Kidney epithelial cell (primary cell): ENCODE data around the gene TIGD1. TPM values are rescaled to one million over a fixed set of nuclear protein-coding genes. Genes with fewer than 3 reads are reported as not detected.
A peak's percentile ranks its signal among the peaks of the same experiment; 100 is the strongest.

Experiments used
- DNase-seq: peaks from one replicate; pipeline ENCODE4 v3.0.0-alpha.2; 2010; ENCODE audit warnings: low read depth
- H3K27me3 ChIP-seq: 2 replicates; pipeline ENCODE4 v1.6.0; 2011; ENCODE audit warnings: low read length; ENCODE audit not compliant: control insufficient read depth, insufficient read depth
- H3K36me3 ChIP-seq: 2 replicates; pipeline ENCODE4 v1.5.1; 2011; ENCODE audit warnings: low read length; ENCODE audit not compliant: control insufficient read depth, insufficient read depth
- H3K4me3 ChIP-seq: 2 replicates; pipeline ENCODE4 v1.5.1; 2011; ENCODE audit warnings: low read depth, mild to moderate bottlenecking, control low read depth, low read length
- total RNA-seq: library from RNA; depleted of rRNA; stranded (reverse); fragments of >200 nt; gene quantifications from 2 replicates; pipeline ENCODE4 v1.2.3, GENCODE V29; 2015
- TF ChIP-seq, protein P1 (sequence below): IDR thresholded peaks from 2 replicates; pipeline ENCODE4 v1.5.1; 2011; ENCODE audit warnings: mild to moderate bottlenecking, moderate library complexity, low read length, control low read depth, inconsistent platforms; ENCODE audit not compliant: insufficient read depth, poor library complexity, severe bottlenecking

TIGD1 gene
- total RNA-seq, 1 donor from 2014 or later, result 2.9 TPM

DNA sequence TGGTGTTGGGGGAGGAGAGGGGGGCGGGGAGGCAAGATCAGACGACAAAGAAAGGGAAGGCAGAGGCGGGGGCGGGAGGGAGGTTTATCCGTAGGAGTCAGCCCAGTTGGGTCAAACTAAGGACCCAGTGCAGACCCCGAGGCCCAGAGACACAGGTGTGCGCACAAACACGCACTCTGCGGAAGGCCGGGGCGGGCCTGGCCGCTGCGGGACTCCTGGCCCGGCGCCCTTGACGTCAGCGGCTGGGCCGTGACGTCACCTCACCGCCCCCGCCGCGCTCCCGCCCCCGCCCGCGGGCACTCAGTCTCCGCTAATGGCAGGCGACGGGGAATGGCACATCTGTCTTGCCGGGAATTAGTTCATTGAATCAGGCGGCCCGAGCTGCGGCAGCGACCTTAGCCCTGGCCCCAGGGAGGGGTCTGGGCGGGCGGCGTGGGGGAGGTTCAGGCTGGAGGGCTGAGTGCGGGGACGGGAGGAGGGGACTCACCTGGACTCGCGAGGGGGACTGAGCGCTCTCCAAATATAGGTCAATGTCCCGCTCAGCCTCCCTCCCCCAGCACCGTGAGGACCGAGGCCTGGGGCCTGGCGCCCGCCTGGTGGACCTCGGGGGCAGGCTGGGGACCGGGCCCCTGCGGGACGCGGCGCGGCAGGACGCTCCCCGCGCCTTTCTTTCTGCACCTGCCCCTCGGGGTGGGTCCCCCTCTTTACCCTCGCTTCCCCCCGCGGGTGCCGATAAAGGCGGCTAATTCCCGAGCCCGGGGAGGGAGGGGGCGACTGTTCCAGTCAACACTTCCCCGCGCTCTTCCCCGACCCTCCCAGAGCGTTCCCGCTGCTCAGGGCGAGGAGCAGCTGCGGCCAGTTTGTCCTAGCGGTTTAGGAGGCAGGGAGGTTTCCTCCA, 47.2 kb downstream of the TIGD1 start:
- no peak for DNase-seq
- Histone ChIP-seq H3K4me3 (peak overlapping the region; percentile 1), H3K27me3 (peaks cover 83% of the 10 kb centered on the region), H3K36me3 (no peaks in the 10 kb centered on the region)
- TF ChIP-seq, protein P1, sequence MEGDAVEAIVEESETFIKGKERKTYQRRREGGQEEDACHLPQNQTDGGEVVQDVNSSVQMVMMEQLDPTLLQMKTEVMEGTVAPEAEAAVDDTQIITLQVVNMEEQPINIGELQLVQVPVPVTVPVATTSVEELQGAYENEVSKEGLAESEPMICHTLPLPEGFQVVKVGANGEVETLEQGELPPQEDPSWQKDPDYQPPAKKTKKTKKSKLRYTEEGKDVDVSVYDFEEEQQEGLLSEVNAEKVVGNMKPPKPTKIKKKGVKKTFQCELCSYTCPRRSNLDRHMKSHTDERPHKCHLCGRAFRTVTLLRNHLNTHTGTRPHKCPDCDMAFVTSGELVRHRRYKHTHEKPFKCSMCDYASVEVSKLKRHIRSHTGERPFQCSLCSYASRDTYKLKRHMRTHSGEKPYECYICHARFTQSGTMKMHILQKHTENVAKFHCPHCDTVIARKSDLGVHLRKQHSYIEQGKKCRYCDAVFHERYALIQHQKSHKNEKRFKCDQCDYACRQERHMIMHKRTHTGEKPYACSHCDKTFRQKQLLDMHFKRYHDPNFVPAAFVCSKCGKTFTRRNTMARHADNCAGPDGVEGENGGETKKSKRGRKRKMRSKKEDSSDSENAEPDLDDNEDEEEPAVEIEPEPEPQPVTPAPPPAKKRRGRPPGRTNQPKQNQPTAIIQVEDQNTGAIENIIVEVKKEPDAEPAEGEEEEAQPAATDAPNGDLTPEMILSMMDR, result no peak

DNA sequence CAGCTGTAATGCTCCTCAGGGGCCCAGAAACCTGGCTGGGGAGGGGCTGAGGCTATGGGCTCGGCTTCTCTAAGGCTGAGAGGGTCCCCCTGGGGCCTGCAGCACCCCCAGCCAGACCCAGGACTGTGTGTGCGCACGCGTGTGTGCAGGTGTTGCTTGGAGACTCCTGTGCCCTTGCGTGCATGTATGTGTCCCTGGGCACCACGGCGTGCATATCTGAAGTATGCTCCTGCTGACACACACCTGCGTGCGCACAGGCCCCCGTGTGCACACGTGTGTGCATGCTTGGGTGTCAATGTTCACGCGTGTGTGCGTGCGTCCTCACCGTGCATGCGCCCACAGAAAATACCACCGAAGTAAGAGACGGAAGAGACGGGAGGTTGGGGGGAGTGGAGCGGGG, 47.8 kb downstream of the TIGD1 start:
- TF ChIP-seq, protein P1, result no peak
- DNase-seq, result no peak
- Histone ChIP-seq H3K36me3 (no peaks in the 10 kb centered on the region), H3K27me3 (peaks cover 87% of the 10 kb centered on the region), H3K4me3 (no peak overlapping the region)

DNA sequence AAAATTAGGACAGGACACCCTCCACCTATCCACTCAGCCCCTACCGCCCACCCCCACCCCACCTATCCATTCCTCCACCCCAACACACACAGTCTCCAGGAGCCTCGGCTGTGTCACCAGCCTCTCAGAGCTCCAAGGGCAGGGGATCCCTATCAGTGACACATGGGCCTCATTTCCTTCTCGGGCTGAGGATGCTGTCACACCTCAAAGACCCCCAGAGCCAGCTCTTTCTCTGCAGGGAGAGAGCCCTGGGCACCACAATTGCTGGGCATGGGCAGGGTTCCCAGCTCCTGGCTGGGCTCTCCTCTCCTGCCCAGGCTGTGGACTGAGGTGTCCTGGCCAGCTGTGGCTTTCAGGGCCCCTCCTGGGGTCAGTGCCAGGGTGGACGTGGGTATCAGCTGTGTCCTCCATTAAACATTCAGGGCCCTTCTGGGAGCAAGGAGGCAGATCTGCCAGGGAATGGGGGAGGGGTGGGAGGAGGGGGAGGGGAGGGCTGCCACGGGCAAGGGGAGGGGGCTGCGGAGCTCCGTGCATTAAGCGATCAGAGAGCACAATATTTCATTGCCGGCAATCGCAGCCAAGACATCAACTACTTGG, 48.5 kb downstream of the TIGD1 start:
- DNase-seq, result no peak
- H3K27me3 ChIP-seq, result peaks cover 85% of the 10 kb centered on the region
- H3K4me3 ChIP-seq, result no peak overlapping the region
- TF ChIP-seq, protein P1, result no peak
- no peaks in the 10 kb centered on the region for H3K36me3 ChIP-seq

DNA sequence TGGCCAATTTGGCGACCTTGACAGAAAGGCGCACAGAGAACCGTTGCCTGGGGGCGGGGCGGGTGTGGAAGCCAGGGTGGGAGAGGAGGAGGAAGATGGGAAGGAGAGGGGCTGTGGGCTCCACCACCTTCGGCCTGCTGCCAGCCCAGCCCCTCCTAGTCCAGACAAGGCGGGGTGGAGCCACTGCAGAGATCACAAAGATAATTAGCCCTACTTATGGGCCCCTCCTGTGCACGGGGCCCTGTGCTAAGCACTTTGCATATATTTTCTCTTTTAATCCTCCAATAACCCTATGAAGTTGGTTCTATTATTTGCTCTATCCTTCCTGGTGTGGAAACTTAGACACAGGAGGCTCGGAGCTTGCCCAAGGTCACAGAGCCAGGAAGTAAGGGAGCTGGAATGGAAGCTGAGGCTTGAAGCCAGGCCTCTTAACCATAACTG, 49.0 kb downstream of the TIGD1 start:
- Histone ChIP-seq H3K4me3 (no peak overlapping the region), H3K27me3 (peaks cover 85% of the 10 kb centered on the region), H3K36me3 (no peaks in the 10 kb centered on the region)
- TF ChIP-seq, protein P1, result no peak
- DNase-seq, result no peak

DNA sequence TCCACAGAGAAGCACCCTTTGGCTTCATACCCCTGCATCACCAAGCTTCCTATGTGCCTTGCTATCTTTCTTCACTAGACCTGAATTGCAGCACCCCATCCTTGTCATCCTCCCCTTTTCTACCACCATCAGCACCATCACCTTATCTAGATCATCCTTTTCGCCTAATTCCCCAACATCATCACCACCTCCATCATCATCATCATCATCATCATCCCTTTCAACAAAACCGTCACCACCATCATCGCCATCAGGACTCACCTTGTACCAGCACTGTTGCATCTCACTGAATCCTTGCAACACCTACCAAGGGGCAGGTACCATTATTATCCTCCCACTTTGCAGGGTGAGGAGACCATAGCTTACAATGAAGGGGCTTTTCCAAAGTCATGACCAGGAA, 51.9 kb downstream of the TIGD1 start:
- H3K27me3 ChIP-seq, result peaks cover 61% of the 10 kb centered on the region
- no peaks in the 10 kb centered on the region for H3K36me3 ChIP-seq
- H3K4me3 ChIP-seq, result no peak overlapping the region
- TF ChIP-seq, protein P1, result no peak
- DNase-seq, result no peak

Other genes starting within 250 kb of the TIGD1 start
- not detected in 2 replicates for gene ALPP, start 171.8 kb downstream of the TIGD1 start, total RNA-seq
- gene ALPG, start 143.7 kb downstream of the TIGD1 start, total RNA-seq, result not detected in 2 replicates
- not detected in 2 replicates for gene ALPI, start 94.4 kb downstream of the TIGD1 start, total RNA-seq
- 2.2 and 2.3 TPM in 2 replicates for gene ECEL1, start 62.7 kb downstream of the TIGD1 start, total RNA-seq
- not detected in 2 replicates for gene PRSS56, start 30.2 kb downstream of the TIGD1 start, total RNA-seq
- gene CHRND, start 24.4 kb downstream of the TIGD1 start, total RNA-seq, result not detected in 2 replicates
- gene CHRNG, start 10.9 kb downstream of the TIGD1 start, total RNA-seq, result not detected in 2 replicates
- gene EIF4E2, start 132 bp upstream of the TIGD1 start, total RNA-seq, result 66.9 and 73.1 TPM in 2 replicates
- 3.6 and 6.5 TPM in 2 replicates for gene EFHD1, start 83.0 kb upstream of the TIGD1 start, total RNA-seq
- gene GIGYF2, start 146.8 kb upstream of the TIGD1 start, total RNA-seq, result 39.4 and 46.7 TPM in 2 replicates
- gene KCNJ13, start 226.0 kb upstream of the TIGD1 start, total RNA-seq, result not detected in 2 replicates